Glutamatergic neuron (in vitro differentiated cells): ENCODE measurements around the gene SORBS2. TPM values are rescaled to one million over a fixed set of nuclear protein-coding genes. Genes with fewer than 3 reads are reported as not detected.
A peak's percentile ranks its signal among the peaks of the same experiment; 100 is the strongest.

Experiments
- DNase-seq: peaks from one replicate; pipeline ENCODE4 v3.0.0; 2022
- H3K27ac Mint-ChIP-seq: one replicate; pipeline ENCODE4 v1.8.0; 2020; ENCODE audit warnings: mild to moderate bottlenecking, mixed read lengths, inconsistent platforms; ENCODE audit not compliant: unreplicated experiment
- H3K27me3 Mint-ChIP-seq: one replicate; pipeline ENCODE4 v1.8.0; 2020; ENCODE audit warnings: mild to moderate bottlenecking, moderate library complexity, mixed read lengths, inconsistent platforms; ENCODE audit not compliant: unreplicated experiment
- H3K36me3 Mint-ChIP-seq: one replicate; pipeline ENCODE4 v1.8.0; 2020; ENCODE audit warnings: mild to moderate bottlenecking, mixed read lengths, inconsistent platforms; ENCODE audit not compliant: unreplicated experiment
- H3K4me1 Mint-ChIP-seq: one replicate; pipeline ENCODE4 v1.8.0; 2020; ENCODE audit warnings: mild to moderate bottlenecking, low read depth, mixed read lengths, inconsistent platforms; ENCODE audit not compliant: unreplicated experiment
- H3K4me3 Mint-ChIP-seq: one replicate; pipeline ENCODE4 v1.8.0; 2020; ENCODE audit warnings: mild to moderate bottlenecking, mixed read lengths, inconsistent platforms; ENCODE audit not compliant: unreplicated experiment
- H3K9me3 Mint-ChIP-seq: one replicate; pipeline ENCODE4 v1.8.0; 2020; ENCODE audit warnings: mild to moderate bottlenecking, moderate library complexity, mixed read lengths, inconsistent platforms; ENCODE audit not compliant: unreplicated experiment
- total RNA-seq: library from RNA; stranded (reverse); fragmentation: NEBNext Ultra II Directional; extraction: Animal tissue kit (Norgen Biotek cat#: 25700); gene quantifications from one replicate; pipeline ENCODE4 v1.2.1, GENCODE V29; 2021; ENCODE audit not compliant: unreplicated experiment
- TF ChIP-seq, protein P1 (sequence below): fragments of 200-600 bp; sonication (generic); IDR thresholded peaks from one replicate; pipeline ENCODE4 v1.5.0; 2021; ENCODE audit not compliant: partially characterized antibody, unreplicated experiment

Gene SORBS2
- total RNA-seq, 1 donor from 2014 or later, result 95.5 TPM

GRCh38 chr4:185841451-185841850, 29.5 kb upstream of the SORBS2 start:
- TF ChIP-seq, protein P1, sequence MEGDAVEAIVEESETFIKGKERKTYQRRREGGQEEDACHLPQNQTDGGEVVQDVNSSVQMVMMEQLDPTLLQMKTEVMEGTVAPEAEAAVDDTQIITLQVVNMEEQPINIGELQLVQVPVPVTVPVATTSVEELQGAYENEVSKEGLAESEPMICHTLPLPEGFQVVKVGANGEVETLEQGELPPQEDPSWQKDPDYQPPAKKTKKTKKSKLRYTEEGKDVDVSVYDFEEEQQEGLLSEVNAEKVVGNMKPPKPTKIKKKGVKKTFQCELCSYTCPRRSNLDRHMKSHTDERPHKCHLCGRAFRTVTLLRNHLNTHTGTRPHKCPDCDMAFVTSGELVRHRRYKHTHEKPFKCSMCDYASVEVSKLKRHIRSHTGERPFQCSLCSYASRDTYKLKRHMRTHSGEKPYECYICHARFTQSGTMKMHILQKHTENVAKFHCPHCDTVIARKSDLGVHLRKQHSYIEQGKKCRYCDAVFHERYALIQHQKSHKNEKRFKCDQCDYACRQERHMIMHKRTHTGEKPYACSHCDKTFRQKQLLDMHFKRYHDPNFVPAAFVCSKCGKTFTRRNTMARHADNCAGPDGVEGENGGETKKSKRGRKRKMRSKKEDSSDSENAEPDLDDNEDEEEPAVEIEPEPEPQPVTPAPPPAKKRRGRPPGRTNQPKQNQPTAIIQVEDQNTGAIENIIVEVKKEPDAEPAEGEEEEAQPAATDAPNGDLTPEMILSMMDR, result no peak
- Mint-ChIP-seq H3K36me3 (peaks cover 14% of the 10 kb centered on the region), H3K4me1 (peaks cover 8% of the 10 kb centered on the region)

GRCh38 chr4:185840953-185841352, 29.0 kb upstream of the SORBS2 start:
- DNase-seq, result no peak
- Mint-ChIP-seq H3K9me3 (peaks cover 9% of the 10 kb centered on the region), H3K4me1 (peaks cover 6% of the 10 kb centered on the region), H3K27me3 (peaks cover 4% of the 10 kb centered on the region), H3K4me3 (no peak overlapping the region), H3K27ac (no peak overlapping the region), H3K36me3 (peaks cover 11% of the 10 kb centered on the region)
- TF ChIP-seq, protein P1, result no peak

More at GRCh38 chr4:185841451-185841850, 29.5 kb upstream of the SORBS2 start:
- no peak overlapping the region for H3K27ac Mint-ChIP-seq
- H3K9me3 Mint-ChIP-seq, result peaks cover 12% of the 10 kb centered on the region
- H3K27me3 Mint-ChIP-seq, result peaks cover 4% of the 10 kb centered on the region
- no peak for DNase-seq
- no peak overlapping the region for H3K4me3 Mint-ChIP-seq

DNA sequence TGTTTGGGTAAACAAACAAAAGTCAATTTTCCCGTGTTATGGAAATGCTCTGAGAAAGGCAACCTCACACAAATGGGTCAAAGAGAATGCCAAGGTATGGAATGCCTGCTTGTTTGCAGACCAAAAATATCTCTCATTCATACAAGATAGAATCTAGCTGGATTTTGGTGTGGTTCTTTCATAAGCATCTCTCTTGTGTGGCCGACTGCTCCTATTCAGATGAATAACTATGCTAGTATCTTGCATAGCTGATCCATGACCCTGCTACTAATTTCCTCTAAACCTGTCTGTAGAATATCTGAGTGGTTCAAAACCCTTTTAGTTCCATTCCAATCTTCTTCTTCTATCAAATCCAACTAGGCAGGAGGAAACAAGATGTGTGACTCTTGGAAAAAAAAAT, 28.2 kb upstream of the SORBS2 start:
- H3K27ac Mint-ChIP-seq, result no peak overlapping the region
- peaks cover 6% of the 10 kb centered on the region for H3K4me1 Mint-ChIP-seq
- peaks cover 4% of the 10 kb centered on the region for H3K27me3 Mint-ChIP-seq

GRCh38 chr4:185839770-185840169, 27.8 kb upstream of the SORBS2 start:
- TF ChIP-seq, protein P1, result no peak
- no peak overlapping the region for H3K27ac Mint-ChIP-seq
- H3K9me3 Mint-ChIP-seq, result peaks cover 1% of the 10 kb centered on the region
- no peak overlapping the region for H3K4me3 Mint-ChIP-seq
- H3K36me3 Mint-ChIP-seq, result peaks cover 4% of the 10 kb centered on the region
- H3K4me1 Mint-ChIP-seq, result peaks cover 10% of the 10 kb centered on the region
- H3K27me3 Mint-ChIP-seq, result peaks cover 4% of the 10 kb centered on the region
- no peak for DNase-seq

More for the DNA sequence above, 28.2 kb upstream of the SORBS2 start:
- H3K4me3 Mint-ChIP-seq, result no peak overlapping the region
- no peak for DNase-seq
- H3K36me3 Mint-ChIP-seq, result peaks cover 5% of the 10 kb centered on the region
- H3K9me3 Mint-ChIP-seq, result peaks cover 4% of the 10 kb centered on the region
- TF ChIP-seq, protein P1, result no peak

- DNase-seq, result peak; percentile 58
- Mint-ChIP-seq H3K4me1 (peaks cover 10% of the 10 kb centered on the region), H3K27me3 (peaks cover 2% of the 10 kb centered on the region), H3K36me3 (no peaks in the 10 kb centered on the region), H3K27ac (no peak overlapping the region), H3K9me3 (no peaks in the 10 kb centered on the region), H3K4me3 (no peak overlapping the region)
- TF ChIP-seq, protein P1, result no peak
These were observed 27.3 kb upstream of the SORBS2 start for GRCh38 chr4:185839194-185839712.
